ENCODE results near the gene BTBD1.
"Not testable (repeated sequence)": the region's sequence is repeated elsewhere in the genome, so short reads cannot be mapped to it uniquely, and the experiment has no call there.

BTBD1 gene

GRCh38 chr15:83094583-83094982, 27.5 kb upstream of the BTBD1 start:
- no peak for DNase-seq (ENCODE audit: low read depth)

GRCh38 chr15:83092309-83092976, 25.4 kb upstream of the BTBD1 start:
- DNase-seq (ENCODE audit: low read depth) = no peak

- not testable (repeated sequence) for DNase-seq (ENCODE audit: low read depth)
Observed at GRCh38 chr15:83091965-83092308, 24.9 kb upstream of the BTBD1 start.

- no peak for DNase-seq (ENCODE audit: low read depth)
Observed at GRCh38 chr15:83090465-83090864, 23.4 kb upstream of the BTBD1 start.

GRCh38 chr15:83088876-83089275, 21.8 kb upstream of the BTBD1 start:
- no peak for DNase-seq (ENCODE audit: low read depth)

- no peak for DNase-seq (ENCODE audit: low read depth)
Observed at GRCh38 chr15:83087576-83087975, 20.5 kb upstream of the BTBD1 start.

GRCh38 chr15:83085864-83086552, 19.0 kb upstream of the BTBD1 start:
- DNase-seq (ENCODE audit: low read depth) = not testable (repeated sequence)

GRCh38 chr15:83085461-83085860, 18.4 kb upstream of the BTBD1 start:
- not testable (repeated sequence) for DNase-seq (ENCODE audit: low read depth)

GRCh38 chr15:83082730-83083386, 15.8 kb upstream of the BTBD1 start:
- DNase-seq (ENCODE audit: low read depth) = no peak

GRCh38 chr15:83081256-83082014, 14.4 kb upstream of the BTBD1 start:
- no peak for DNase-seq (ENCODE audit: low read depth)

GRCh38 chr15:83078712-83079111, 11.7 kb upstream of the BTBD1 start:
- DNase-seq (ENCODE audit: low read depth) = no peak

GRCh38 chr15:83077491-83078230, 10.6 kb upstream of the BTBD1 start:
- DNase-seq (ENCODE audit: low read depth) = no peak

GRCh38 chr15:83069211-83069642, 2.2 kb upstream of the BTBD1 start:
- DNase-seq (ENCODE audit: low read depth) = not testable (repeated sequence)

GRCh38 chr15:83068054-83068453, 1.0 kb upstream of the BTBD1 start:
- DNase-seq (ENCODE audit: low read depth) = no peak

- no peak for DNase-seq (ENCODE audit: low read depth)
Observed at GRCh38 chr15:83067638-83067962, 548 bp upstream of the BTBD1 start.

- DNase-seq (ENCODE audit: low read depth) = peak; percentile 22
Observed at GRCh38 chr15:83066034-83066733, 868 bp downstream of the BTBD1 start.

- DNase-seq (ENCODE audit: low read depth) = no peak
Observed at GRCh38 chr15:83065431-83065830, 1.6 kb downstream of the BTBD1 start.

GRCh38 chr15:83064859-83065258, 2.2 kb downstream of the BTBD1 start:
- DNase-seq (ENCODE audit: low read depth) = no peak

- DNase-seq (ENCODE audit: low read depth) = no peak
Observed at GRCh38 chr15:83063551-83063950, 3.5 kb downstream of the BTBD1 start.

GRCh38 chr15:83062768-83063180, 4.3 kb downstream of the BTBD1 start:
- DNase-seq (ENCODE audit: low read depth) = no peak

- DNase-seq (ENCODE audit: low read depth) = no peak
Observed at GRCh38 chr15:83061680-83062079, 5.4 kb downstream of the BTBD1 start.

Data from HS-27A (cell line).